Ascending aorta (tissue), 2 donors: ENCODE measurements around the gene EMX2. TPM values are rescaled to one million over a fixed set of nuclear protein-coding genes. Genes with fewer than 3 reads are reported as not detected.

ENCODE experiments used
- DNase-seq, 2 donors: peaks; one replicate each; pipeline ENCODE4 v3.0.0-alpha.2; 2019; ENCODE audit warnings: low spot score in 2 of 2
- H3K27ac ChIP-seq, 2 donors: fragments of 200-600 bp; sonication (generic); one replicate each; pipeline ENCODE4 v1.5.1; 2016 to 2017; ENCODE audit warnings: mild to moderate bottlenecking in 1 of 2
- H3K27me3 ChIP-seq: fragments of 200-600 bp; sonication (generic); one replicate; pipeline ENCODE4 v1.5.1; 2017
- H3K36me3 ChIP-seq, 2 donors: fragments of 200-600 bp; sonication (generic); one replicate each; pipeline ENCODE4 v1.5.1; 2016
- H3K4me1 ChIP-seq, 2 donors: fragments of 200-600 bp; sonication (generic); one replicate each; pipeline ENCODE4 v1.5.1; 2016 to 2017; ENCODE audit warnings: mild to moderate bottlenecking in 1 of 2
- H3K4me3 ChIP-seq, 2 donors: fragments of 200-600 bp; sonication (generic); one replicate each; pipeline ENCODE4 v1.5.1; 2016 to 2017; ENCODE audit warnings: mild to moderate bottlenecking in 1 of 2
- H3K9me3 ChIP-seq, 2 donors: fragments of 200-600 bp; sonication (generic); one replicate each; pipeline ENCODE4 v1.5.1; 2016
- intact Hi-C: fragments of 100-400 bp; cut with DNase I; formaldehyde crosslinking; loops from one replicate; pipeline ENCODE4 v1.15.1; 2023
- total RNA-seq: library from RNA; depleted of rRNA; stranded (reverse); fragments of >200 nt; gene quantifications from one replicate; pipeline ENCODE4 v1.1.0, GENCODE V29; 2016
- TF ChIP-seq, protein P1 (sequence below), 3 experiments: fragments of 200-600 bp in 2 of 3; fragments of 450-650 bp in 1 of 3; sonication (generic) in 2 of 3; IDR thresholded peaks; one replicate each; pipeline ENCODE4 v1.5.1; 2016 to 2019; ENCODE audit warnings: antibody characterized with exemption in 3 of 3, mild to moderate bottlenecking in 1 of 3, moderate library complexity in 1 of 3

EMX2 gene
- total RNA-seq, 1 donor from 2014 or later = not detected

DNA sequence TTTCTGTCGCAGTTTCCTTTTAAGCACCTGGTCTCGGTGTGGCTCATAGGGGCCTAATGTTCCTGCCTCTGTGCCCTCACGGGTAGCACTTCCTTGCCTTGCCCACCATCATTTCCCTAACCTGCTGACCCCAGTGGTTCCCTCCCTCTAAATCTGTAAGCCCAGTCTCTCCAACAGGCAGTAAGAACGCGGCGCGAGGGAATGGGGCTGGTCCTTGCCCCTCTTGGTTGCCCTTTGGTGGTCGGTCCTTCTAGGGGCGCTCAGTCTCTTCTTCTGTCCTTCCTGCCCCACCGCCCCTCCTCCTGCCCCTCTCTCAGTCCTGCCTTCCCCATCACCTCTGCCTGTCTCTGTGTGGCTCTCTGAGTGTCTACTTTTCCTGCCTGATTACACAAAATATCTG, 21.2 kb downstream of the EMX2 start:
- intact Hi-C loops = no loop called here
- DNase-seq = no peak
- H3K4me3 ChIP-seq = no peak overlapping the region
- H3K27ac ChIP-seq = no peak overlapping the region
- TF ChIP-seq, protein P1, sequence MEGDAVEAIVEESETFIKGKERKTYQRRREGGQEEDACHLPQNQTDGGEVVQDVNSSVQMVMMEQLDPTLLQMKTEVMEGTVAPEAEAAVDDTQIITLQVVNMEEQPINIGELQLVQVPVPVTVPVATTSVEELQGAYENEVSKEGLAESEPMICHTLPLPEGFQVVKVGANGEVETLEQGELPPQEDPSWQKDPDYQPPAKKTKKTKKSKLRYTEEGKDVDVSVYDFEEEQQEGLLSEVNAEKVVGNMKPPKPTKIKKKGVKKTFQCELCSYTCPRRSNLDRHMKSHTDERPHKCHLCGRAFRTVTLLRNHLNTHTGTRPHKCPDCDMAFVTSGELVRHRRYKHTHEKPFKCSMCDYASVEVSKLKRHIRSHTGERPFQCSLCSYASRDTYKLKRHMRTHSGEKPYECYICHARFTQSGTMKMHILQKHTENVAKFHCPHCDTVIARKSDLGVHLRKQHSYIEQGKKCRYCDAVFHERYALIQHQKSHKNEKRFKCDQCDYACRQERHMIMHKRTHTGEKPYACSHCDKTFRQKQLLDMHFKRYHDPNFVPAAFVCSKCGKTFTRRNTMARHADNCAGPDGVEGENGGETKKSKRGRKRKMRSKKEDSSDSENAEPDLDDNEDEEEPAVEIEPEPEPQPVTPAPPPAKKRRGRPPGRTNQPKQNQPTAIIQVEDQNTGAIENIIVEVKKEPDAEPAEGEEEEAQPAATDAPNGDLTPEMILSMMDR (IDR thresholded peaks at IDR 0.05) = no peak
- H3K27me3 ChIP-seq = no peaks in the 10 kb centered on the region
- H3K36me3 ChIP-seq = no peaks in the 10 kb centered on the region
- H3K4me1 ChIP-seq = no peaks in the 10 kb centered on the region
- no peaks in the 10 kb centered on the region for H3K9me3 ChIP-seq

DNA sequence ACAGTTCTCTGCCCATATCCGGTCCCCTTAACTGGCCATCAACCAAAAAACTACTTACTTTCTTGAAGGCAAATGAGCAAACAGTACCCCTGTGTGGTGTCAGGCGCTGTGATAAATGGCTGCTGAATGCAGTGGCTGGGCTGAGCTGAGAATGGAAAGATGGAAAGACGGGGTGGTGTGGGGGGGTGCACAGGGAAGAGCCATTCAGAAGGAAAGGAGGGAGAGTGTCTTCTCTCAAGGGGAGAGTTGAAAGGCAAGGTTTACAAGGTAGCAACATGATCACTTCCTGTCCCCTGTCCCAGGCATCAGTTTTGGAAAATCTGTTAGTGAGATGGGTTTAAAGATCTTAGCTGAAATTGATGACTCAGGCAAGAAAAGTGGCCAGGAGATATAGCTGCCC, 22.5 kb downstream of the EMX2 start:
- intact Hi-C loops = no loop called here

DNA sequence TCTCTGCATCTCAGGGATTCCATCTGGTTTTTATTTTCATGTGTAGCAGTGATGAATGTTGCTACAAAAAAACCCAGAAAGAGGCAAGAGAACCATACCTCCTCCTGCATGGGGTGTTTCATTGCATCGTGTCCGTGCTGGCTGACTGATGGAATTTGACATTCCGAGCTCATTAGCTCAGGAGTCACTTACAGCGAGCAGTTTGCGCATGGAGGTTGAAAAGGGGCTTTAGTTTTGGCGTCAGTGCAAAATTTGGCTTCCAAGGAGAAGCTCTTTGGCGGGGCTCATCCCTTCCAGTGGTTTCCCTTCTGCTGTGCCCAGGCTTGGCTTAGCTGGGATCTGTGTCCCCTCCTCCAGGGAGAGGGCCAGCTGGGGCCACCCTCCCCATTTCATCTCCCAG, 25.8 kb downstream of the EMX2 start:
- Histone ChIP-seq H3K27ac (no peak overlapping the region), H3K27me3 (no peaks in the 10 kb centered on the region), H3K9me3 (no peaks in the 10 kb centered on the region), H3K36me3 (no peaks in the 10 kb centered on the region), H3K4me1 (no peaks in the 10 kb centered on the region), H3K4me3 (no peak overlapping the region)
- intact Hi-C loops = no loop called here
- TF ChIP-seq, protein P1 (IDR thresholded peaks at IDR 0.05) = no peak
- no peak for DNase-seq

More for the DNA sequence above, 22.5 kb downstream of the EMX2 start:
- Histone ChIP-seq H3K36me3 (no peaks in the 10 kb centered on the region), H3K27me3 (no peaks in the 10 kb centered on the region), H3K9me3 (no peaks in the 10 kb centered on the region), H3K4me1 (no peaks in the 10 kb centered on the region), H3K27ac (no peak overlapping the region), H3K4me3 (no peak overlapping the region)
- DNase-seq = no peak
- TF ChIP-seq, protein P1 (IDR thresholded peaks at IDR 0.05) = no peak

DNA sequence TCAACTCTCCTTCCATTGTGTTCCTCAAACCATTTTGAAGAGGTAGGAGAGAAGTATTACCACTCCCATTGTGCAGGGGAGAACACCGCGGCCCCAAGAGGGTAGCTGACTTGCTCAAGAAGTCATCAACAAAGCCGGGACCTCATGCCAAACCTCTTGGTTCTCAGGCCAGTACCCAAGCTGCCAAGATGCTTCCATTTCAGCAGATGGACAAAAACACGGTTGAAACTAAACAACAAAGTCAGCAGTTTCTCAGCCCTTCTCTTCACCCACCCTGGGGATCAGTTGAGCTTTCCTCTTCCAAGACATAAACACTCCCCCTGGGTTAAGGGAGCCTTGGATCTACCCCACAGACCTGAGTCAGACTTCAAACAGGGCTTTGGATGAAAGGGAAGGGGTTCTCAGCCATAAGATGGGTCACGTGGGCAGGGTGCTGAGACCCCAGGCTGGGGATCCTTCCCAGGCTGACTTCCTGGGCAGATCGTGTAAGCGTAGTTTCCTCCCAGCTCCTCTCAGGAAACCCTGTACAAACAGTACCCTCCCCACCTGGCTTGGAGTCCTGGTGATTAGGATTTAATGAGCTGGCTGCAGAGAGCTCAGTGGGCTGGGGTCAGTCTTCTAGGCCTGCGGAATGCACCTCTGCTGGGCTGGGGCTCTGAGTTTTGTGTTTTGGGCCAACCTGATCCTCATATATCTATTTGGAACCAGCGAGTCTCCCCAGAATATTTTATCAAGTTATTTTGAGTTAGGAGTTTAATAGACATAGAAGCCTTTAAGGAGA, 27.3 kb downstream of the EMX2 start:
- Histone ChIP-seq H3K27ac (no peak overlapping the region), H3K4me1 (no peaks in the 10 kb centered on the region), H3K36me3 (no peaks in the 10 kb centered on the region), H3K27me3 (no peaks in the 10 kb centered on the region), H3K9me3 (no peaks in the 10 kb centered on the region), H3K4me3 (no peak overlapping the region)
- intact Hi-C loops = no loop called here
- TF ChIP-seq, protein P1 (IDR thresholded peaks at IDR 0.05) = no peak
- no peak for DNase-seq

DNA sequence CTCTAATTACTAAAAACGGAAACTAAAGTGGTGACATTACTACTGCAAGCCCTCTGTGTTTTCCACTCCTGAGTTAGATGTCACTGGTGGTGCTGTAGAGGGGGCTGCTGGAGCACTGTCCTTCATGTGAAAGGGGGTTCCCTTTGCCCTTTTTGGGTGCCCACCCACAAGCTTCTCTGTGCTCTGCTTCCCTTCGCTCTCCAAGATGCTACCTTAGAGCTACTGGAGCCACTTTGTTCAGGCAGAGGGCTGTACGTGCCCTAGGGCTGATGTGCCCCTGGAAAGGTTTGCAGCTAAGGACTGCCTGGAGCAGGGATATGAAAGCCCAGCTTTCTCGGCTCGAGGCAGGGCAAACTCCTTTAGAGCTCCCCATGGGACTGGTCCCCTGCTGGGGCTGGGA, 28.3 kb downstream of the EMX2 start:
- no peak for DNase-seq
- intact Hi-C loops = no loop called here
- no peaks in the 10 kb centered on the region for H3K36me3 ChIP-seq
- no peak overlapping the region for H3K27ac ChIP-seq
- H3K4me1 ChIP-seq = no peaks in the 10 kb centered on the region
- no peak overlapping the region for H3K4me3 ChIP-seq
- H3K27me3 ChIP-seq = no peaks in the 10 kb centered on the region
- no peaks in the 10 kb centered on the region for H3K9me3 ChIP-seq
- TF ChIP-seq, protein P1 (IDR thresholded peaks at IDR 0.05) = no peak
